HEK293 (cell line): ENCODE results near the gene EXOC2.

Experiments used
- CTCF ChIA-PET: fragments of 350-600 bp; formaldehyde crosslinking; extraction: SDS; loops from one replicate; lab custom pipeline; 2021; ENCODE audit warnings: antibody characterized with exemption; lab: Yijun Ruan, JAX
- POLR2A ChIA-PET: fragments of 300-600 bp; formaldehyde crosslinking; extraction: SDS; loops from one replicate; lab custom pipeline; 2020; ENCODE audit warnings: antibody characterized with exemption, inconsistent platforms; lab: Yijun Ruan, JAX
- H3K27ac ChIP-seq: fragments of 200-500 bp; sonication (Bioruptor generic); 2 replicates; pipeline ENCODE4 v1.5.1; 2014; ENCODE audit warnings: low read depth, low read length, control low read depth, inconsistent platforms; ENCODE audit errors: extremely low read depth
- H3K36me3 ChIP-seq, 2 experiments: fragments of 200-500 bp in 1 of 2; sonication (Bioruptor generic) in 1 of 2; 1 replicate in 1 of 2; 2 replicates in 1 of 2; pipeline ENCODE4 v1.5.1; 2014 to 2017; ENCODE audit warnings: inconsistent platforms in 2 of 2, low read length in 2 of 2; ENCODE audit not compliant: control insufficient read depth in 2 of 2, insufficient read depth in 1 of 2
- H3K4me1 ChIP-seq: fragments of 200-500 bp; sonication (Bioruptor generic); 2 replicates; pipeline ENCODE4 v1.5.1; 2014; ENCODE audit warnings: mild to moderate bottlenecking, low read length, inconsistent platforms; ENCODE audit not compliant: control insufficient read depth, insufficient read depth
- H3K4me3 ChIP-seq: 2 replicates; pipeline ENCODE4 v1.5.1; 2011; ENCODE audit warnings: low read depth, mild to moderate bottlenecking, control low read depth, low read length, moderate library complexity
- H3K9me3 ChIP-seq: fragments of 200-500 bp; sonication (Bioruptor generic); 2 replicates; pipeline ENCODE4 v1.5.1; 2014; ENCODE audit warnings: low read depth, low read length, inconsistent platforms; ENCODE audit not compliant: control insufficient read depth, insufficient read depth
- HOXA7 ChIP-seq: sonication (generic); formaldehyde crosslinking; IDR thresholded peaks from 2 replicates; pipeline ENCODE4 v1.8.1; 2022; ENCODE audit warnings: missing genetic modification reagents, borderline replicate concordance
- HOXD13 ChIP-seq: sonication (generic); formaldehyde crosslinking; IDR thresholded peaks from 2 replicates; pipeline ENCODE4 v1.8.0; 2022; ENCODE audit warnings: missing genetic modification reagents, borderline replicate concordance
- PBX3 ChIP-seq: sonication (generic); formaldehyde crosslinking; IDR thresholded peaks from 2 replicates; pipeline ENCODE4 v1.8.1; 2022; ENCODE audit warnings: mild to moderate bottlenecking, moderate library complexity, missing genetic modification reagents
- PRDM10 ChIP-seq: fragments of 450-650 bp; formaldehyde crosslinking; IDR thresholded peaks from 2 replicates; pipeline ENCODE4 v1.5.1; 2016; ENCODE audit warnings: missing biosample characterization, missing genetic modification characterization
- SCRT1 ChIP-seq: fragments of 450-650 bp; formaldehyde crosslinking; IDR thresholded peaks from 2 replicates; pipeline ENCODE4 v1.5.1; 2016; ENCODE audit warnings: missing biosample characterization, missing genetic modification characterization, borderline replicate concordance
- SETDB1 ChIP-seq: IDR thresholded peaks from one replicate; pipeline ENCODE4 v1.6.1; 2017; ENCODE audit warnings: mild to moderate bottlenecking, low read length, moderate library complexity, mixed read lengths; ENCODE audit not compliant: insufficient read length
- ZBTB11 ChIP-seq: fragments of 450-650 bp; formaldehyde crosslinking; conservative IDR thresholded peaks from 2 replicates; pipeline ENCODE4 v1.5.1; 2016; ENCODE audit warnings: low read depth, missing biosample characterization, missing genetic modification characterization
- ZBTB17 ChIP-seq: fragments of 450-650 bp; formaldehyde crosslinking; IDR thresholded peaks from 2 replicates; pipeline ENCODE4 v1.5.1; 2016; ENCODE audit warnings: missing biosample characterization, missing genetic modification characterization
- ZEB2 ChIP-seq: fragments of 450-650 bp; formaldehyde crosslinking; IDR thresholded peaks from 2 replicates; pipeline ENCODE4 v1.5.1; 2016; ENCODE audit warnings: missing biosample characterization, missing genetic modification characterization
- ZFP69B ChIP-seq: fragments of 450-650 bp; formaldehyde crosslinking; IDR thresholded peaks from 2 replicates; pipeline ENCODE4 v1.5.1; 2016; ENCODE audit warnings: missing biosample characterization, missing genetic modification characterization
- ZNF18 ChIP-seq: fragments of 450-650 bp; formaldehyde crosslinking; IDR thresholded peaks from 2 replicates; pipeline ENCODE4 v1.5.1; 2016; ENCODE audit warnings: missing biosample characterization, missing genetic modification characterization
- ZNF214 ChIP-seq: fragments of 450-650 bp; formaldehyde crosslinking; IDR thresholded peaks from 2 replicates; pipeline ENCODE4 v1.5.1; 2017; ENCODE audit warnings: missing biosample characterization, mild to moderate bottlenecking, missing genetic modification characterization, borderline replicate concordance
- ZNF248 ChIP-seq: fragments of 450-650 bp; formaldehyde crosslinking; IDR thresholded peaks from 2 replicates; pipeline ENCODE4 v1.5.1; 2017; ENCODE audit warnings: missing biosample characterization, missing genetic modification characterization
- ZNF335 ChIP-seq: fragments of 450-650 bp; formaldehyde crosslinking; conservative IDR thresholded peaks from 2 replicates; pipeline ENCODE4 v1.5.1; 2016; ENCODE audit warnings: missing biosample characterization, missing genetic modification characterization
- ZNF404 ChIP-seq: fragments of 450-650 bp; formaldehyde crosslinking; IDR thresholded peaks from 2 replicates; pipeline ENCODE4 v1.5.1; 2017; ENCODE audit warnings: missing biosample characterization, missing genetic modification characterization
- ZNF449 ChIP-seq: fragments of 450-650 bp; formaldehyde crosslinking; IDR thresholded peaks from 2 replicates; pipeline ENCODE4 v1.5.1; 2017; ENCODE audit warnings: missing biosample characterization, mild to moderate bottlenecking, missing genetic modification characterization, moderate library complexity
- ZNF514 ChIP-seq: fragments of 450-650 bp; formaldehyde crosslinking; IDR thresholded peaks from 2 replicates; pipeline ENCODE4 v1.5.1; 2016; ENCODE audit warnings: missing biosample characterization, missing genetic modification characterization
- ZNF529 ChIP-seq: fragments of 450-650 bp; formaldehyde crosslinking; IDR thresholded peaks from 2 replicates; pipeline ENCODE4 v1.5.1; 2017; ENCODE audit warnings: missing genetic modification characterization, missing biosample characterization; ENCODE audit not compliant: insufficient replicate concordance
- ZNF558 ChIP-seq: fragments of 450-650 bp; formaldehyde crosslinking; IDR thresholded peaks from 2 replicates; pipeline ENCODE4 v1.5.1; 2016; ENCODE audit warnings: missing biosample characterization, missing genetic modification characterization
- ZNF621 ChIP-seq: fragments of 450-650 bp; formaldehyde crosslinking; IDR thresholded peaks from 2 replicates; pipeline ENCODE4 v1.5.1; 2017; ENCODE audit warnings: missing biosample characterization, missing genetic modification characterization
- ZNF624 ChIP-seq: fragments of 450-650 bp; formaldehyde crosslinking; IDR thresholded peaks from 2 replicates; pipeline ENCODE4 v1.5.1; 2017; ENCODE audit warnings: missing biosample characterization, missing genetic modification characterization
- ZNF629 ChIP-seq: fragments of 450-650 bp; formaldehyde crosslinking; IDR thresholded peaks from 2 replicates; pipeline ENCODE4 v1.5.1; 2017; ENCODE audit warnings: missing biosample characterization, missing genetic modification characterization
- ZSCAN16 ChIP-seq: fragments of 450-650 bp; formaldehyde crosslinking; IDR thresholded peaks from 2 replicates; pipeline ENCODE4 v1.5.1; 2016; ENCODE audit warnings: missing biosample characterization, missing genetic modification characterization

Gene EXOC2

GRCh38 chr6:439641-440167, 253.2 kb downstream of the EXOC2 start:
- no peaks in the 10 kb centered on the region for H3K4me1 ChIP-seq
- H3K36me3 ChIP-seq: no peaks in the 10 kb centered on the region
- POLR2A ChIA-PET: no interaction called here
- no peak for TF ChIP-seq ZNF449 (tag by site-specific recombination)
- TF ChIP-seq ZFP69B (tag by site-specific recombination): no peak
- TF ChIP-seq ZNF404 (tag by site-specific recombination): no peak
- peak; percentile 52 for TF ChIP-seq PRDM10 (tag by site-specific recombination)
- TF ChIP-seq PBX3 (CRISPR knock-in tag): no peak
- TF ChIP-seq ZSCAN16 (tag by site-specific recombination): no peak
- peak; percentile 81 for TF ChIP-seq ZBTB17 (tag by site-specific recombination)
- TF ChIP-seq ZNF529 (tag by site-specific recombination): no peak
- no peak overlapping the region for H3K27ac ChIP-seq
- CTCF ChIA-PET: no interaction called here
- no peaks in the 10 kb centered on the region for H3K9me3 ChIP-seq
- H3K4me3 ChIP-seq: no peak overlapping the region

- ChIA-PET POLR2A (no interaction called here), CTCF (interaction anchor here (0.6 to 0.7 kb wide), 3 partner anchors 154 to 1879 kb away, joined by 3 read pairs; no protein-coding TSS in a partner anchor)
- Histone ChIP-seq H3K9me3 (no peaks in the 10 kb centered on the region), H3K36me3 (no peaks in the 10 kb centered on the region), H3K4me1 (no peaks in the 10 kb centered on the region), H3K4me3 (no peak overlapping the region), H3K27ac (no peak overlapping the region)
- no peak for TF ChIP-seq ZNF514 (tag by site-specific recombination)
- no peak for TF ChIP-seq ZNF214 (tag by site-specific recombination)
- no peak for TF ChIP-seq SCRT1 (tag by site-specific recombination)
- no peak for TF ChIP-seq ZNF624 (tag by site-specific recombination)
- TF ChIP-seq HOXD13 (CRISPR knock-in tag): no peak
- no peak for TF ChIP-seq SETDB1
- no peak for TF ChIP-seq ZNF621 (tag by site-specific recombination)
- no peak for TF ChIP-seq ZBTB11
- no peak for TF ChIP-seq ZNF335 (tag by site-specific recombination)
- no peak for TF ChIP-seq ZEB2 (tag by site-specific recombination)
- no peak for TF ChIP-seq ZNF248 (tag by site-specific recombination)
- TF ChIP-seq ZNF558: no peak
- TF ChIP-seq ZNF18 (tag by site-specific recombination): no peak
- TF ChIP-seq ZNF629: no peak
- TF ChIP-seq HOXA7 (CRISPR knock-in tag): no peak
Measured at GRCh38 chr6:438634-439170, 254.2 kb downstream of the EXOC2 start.
